Measurements from ENCODE around the gene SAV1. TPM values are rescaled to one million over a fixed set of nuclear protein-coding genes. Genes with fewer than 3 reads are reported as not detected.

Gene SAV1
- total and polyA plus RNA-seq, 2 of the 4 experiments (the other 2 are of a cell fraction): 17.0 to 18.8 TPM

DNA sequence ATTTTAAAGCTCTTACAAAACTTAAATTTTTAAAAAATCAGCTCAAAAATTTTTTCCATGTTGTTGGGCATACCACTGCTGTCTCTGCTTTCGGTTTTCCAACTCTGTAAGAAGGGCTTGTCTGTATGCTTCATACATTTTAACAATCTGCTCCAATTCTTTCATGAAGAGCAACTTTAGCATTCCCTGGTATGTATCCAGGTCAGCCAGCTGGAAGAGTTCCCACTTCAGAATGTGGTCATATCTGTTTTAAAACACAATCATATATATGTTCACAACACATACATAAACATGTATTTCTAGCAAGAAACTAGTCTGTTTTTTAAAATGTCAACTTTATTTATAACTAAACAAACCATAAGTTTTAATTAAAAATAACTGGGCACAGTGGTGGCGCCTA lies 33.0 kb downstream of the SAV1 start:
- no peak overlapping the region for H3K23ac ChIP-seq (ENCODE audit: low read depth, low read length)
- ATAC-seq (ENCODE audit: low read depth): no peak
- no peaks in the 10 kb centered on the region for H3K27me3 ChIP-seq (ENCODE audit: control insufficient read depth, insufficient read depth, low read length)
- no peak overlapping the region for H3K9ac ChIP-seq (ENCODE audit: low read depth, low read length)
- H2AFZ ChIP-seq (replicated peaks; ENCODE audit: low read length, poor library complexity): no peak overlapping the region
- dilution Hi-C loops (cut with HindIII; ENCODE audit: low sequenced_read_pairs, unreplicated experiment): no loop called here
- in situ Hi-C loops (cut with MboI; ENCODE audit: low sequenced_read_pairs): no loop called here
- no peak overlapping the region for H3K27ac ChIP-seq (ENCODE audit: insufficient read depth, low read length)
- no peaks in the 10 kb centered on the region; the same call in 1 of the 2 replicates for H3K4me1 ChIP-seq (ENCODE audit: control insufficient read depth, insufficient read depth, low read length)
- H3K4me2 ChIP-seq (ENCODE audit: low read depth, low read length): no peak overlapping the region
- peaks cover 33% of the 10 kb centered on the region for H3K36me3 ChIP-seq (ENCODE audit: control insufficient read depth, insufficient read depth, low read length)
- no peak overlapping the region for H2BK20ac ChIP-seq (ENCODE audit: low read depth, low read length)
- H3K9me3 ChIP-seq (ENCODE audit: control insufficient read depth, insufficient read depth, low read length): no peaks in the 10 kb centered on the region
- TF ChIP-seq, protein P1, sequence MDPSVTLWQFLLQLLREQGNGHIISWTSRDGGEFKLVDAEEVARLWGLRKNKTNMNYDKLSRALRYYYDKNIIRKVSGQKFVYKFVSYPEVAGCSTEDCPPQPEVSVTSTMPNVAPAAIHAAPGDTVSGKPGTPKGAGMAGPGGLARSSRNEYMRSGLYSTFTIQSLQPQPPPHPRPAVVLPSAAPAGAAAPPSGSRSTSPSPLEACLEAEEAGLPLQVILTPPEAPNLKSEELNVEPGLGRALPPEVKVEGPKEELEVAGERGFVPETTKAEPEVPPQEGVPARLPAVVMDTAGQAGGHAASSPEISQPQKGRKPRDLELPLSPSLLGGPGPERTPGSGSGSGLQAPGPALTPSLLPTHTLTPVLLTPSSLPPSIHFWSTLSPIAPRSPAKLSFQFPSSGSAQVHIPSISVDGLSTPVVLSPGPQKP (IDR thresholded peaks at IDR 0.05; ENCODE audit: borderline replicate concordance, low read depth, low read length): no peak
- TF ChIP-seq, protein P2, sequence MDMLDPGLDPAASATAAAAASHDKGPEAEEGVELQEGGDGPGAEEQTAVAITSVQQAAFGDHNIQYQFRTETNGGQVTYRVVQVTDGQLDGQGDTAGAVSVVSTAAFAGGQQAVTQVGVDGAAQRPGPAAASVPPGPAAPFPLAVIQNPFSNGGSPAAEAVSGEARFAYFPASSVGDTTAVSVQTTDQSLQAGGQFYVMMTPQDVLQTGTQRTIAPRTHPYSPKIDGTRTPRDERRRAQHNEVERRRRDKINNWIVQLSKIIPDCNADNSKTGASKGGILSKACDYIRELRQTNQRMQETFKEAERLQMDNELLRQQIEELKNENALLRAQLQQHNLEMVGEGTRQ (IDR thresholded peaks at IDR 0.05; ENCODE audit: low read depth, low read length): no peak
- no peak for TF ChIP-seq CHD1 (IDR thresholded peaks at IDR 0.05; ENCODE audit: low read depth, low read length)
- TF ChIP-seq, protein P3, sequence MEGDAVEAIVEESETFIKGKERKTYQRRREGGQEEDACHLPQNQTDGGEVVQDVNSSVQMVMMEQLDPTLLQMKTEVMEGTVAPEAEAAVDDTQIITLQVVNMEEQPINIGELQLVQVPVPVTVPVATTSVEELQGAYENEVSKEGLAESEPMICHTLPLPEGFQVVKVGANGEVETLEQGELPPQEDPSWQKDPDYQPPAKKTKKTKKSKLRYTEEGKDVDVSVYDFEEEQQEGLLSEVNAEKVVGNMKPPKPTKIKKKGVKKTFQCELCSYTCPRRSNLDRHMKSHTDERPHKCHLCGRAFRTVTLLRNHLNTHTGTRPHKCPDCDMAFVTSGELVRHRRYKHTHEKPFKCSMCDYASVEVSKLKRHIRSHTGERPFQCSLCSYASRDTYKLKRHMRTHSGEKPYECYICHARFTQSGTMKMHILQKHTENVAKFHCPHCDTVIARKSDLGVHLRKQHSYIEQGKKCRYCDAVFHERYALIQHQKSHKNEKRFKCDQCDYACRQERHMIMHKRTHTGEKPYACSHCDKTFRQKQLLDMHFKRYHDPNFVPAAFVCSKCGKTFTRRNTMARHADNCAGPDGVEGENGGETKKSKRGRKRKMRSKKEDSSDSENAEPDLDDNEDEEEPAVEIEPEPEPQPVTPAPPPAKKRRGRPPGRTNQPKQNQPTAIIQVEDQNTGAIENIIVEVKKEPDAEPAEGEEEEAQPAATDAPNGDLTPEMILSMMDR (conservative IDR thresholded peaks at IDR 0.05; ENCODE audit: low read depth, low read length): no peak
- no peak for TF ChIP-seq FOS (IDR thresholded peaks at IDR 0.05; ENCODE audit: low read depth, low read length)
- no peak for TF ChIP-seq POLR2A (IDR thresholded peaks at IDR 0.05; ENCODE audit: low read depth, low read length)
- TF ChIP-seq RCOR1 (IDR thresholded peaks at IDR 0.05; ENCODE audit: insufficient replicate concordance, low read length): no peak
- no peak for TF ChIP-seq NFE2L2 (IDR thresholded peaks at IDR 0.05; ENCODE audit: low read depth, low read length)
- no peak for TF ChIP-seq RFX5 (IDR thresholded peaks at IDR 0.05; ENCODE audit: low read depth, low read length)
- TF ChIP-seq MXI1 (IDR thresholded peaks at IDR 0.05; ENCODE audit: borderline replicate concordance, low read depth, low read length): no peak
- TF ChIP-seq MAFK (IDR thresholded peaks at IDR 0.05; ENCODE audit: low read depth, low read length): no peak
- no peak for TF ChIP-seq SMC3 (IDR thresholded peaks at IDR 0.05; ENCODE audit: low read depth, low read length)
- no peak for TF ChIP-seq MAZ (IDR thresholded peaks at IDR 0.05; ENCODE audit: borderline replicate concordance, low read depth, low read length)
- no peak for TF ChIP-seq CEBPB (IDR thresholded peaks at IDR 0.05; ENCODE audit: low read depth, low read length)
- no TSS peak for BruUV-seq (replicated peaks)
- no peak overlapping the region for H2BK15ac ChIP-seq (ENCODE audit: low read depth, low read length)
- no peak overlapping the region for H3K18ac ChIP-seq (ENCODE audit: low read depth, low read length)
- H2BK5ac ChIP-seq (ENCODE audit: low read depth, low read length, poor library complexity, severe bottlenecking): no peak overlapping the region
- no peak overlapping the region for H2BK120ac ChIP-seq (ENCODE audit: low read depth, low read length)
- no peak overlapping the region for H3K4ac ChIP-seq (ENCODE audit: low read depth, low read length)
- ChIA-PET CTCF (no interaction called here), POLR2A (ENCODE audit: unreplicated experiment) (no interaction called here)
- H2AK9ac ChIP-seq (replicated peaks; ENCODE audit: low read depth, low read length, poor library complexity): no peak overlapping the region
- peaks cover 11 to 50% of the 10 kb centered on the region in 2 experiments for H3K79me1 ChIP-seq (ENCODE audit: low read depth in 1 of 2, low read length in 2 of 2)
- no peak overlapping the region for H3K4me3 ChIP-seq (ENCODE audit: insufficient read depth, low read depth, low read length)
- H3K9me1 ChIP-seq (ENCODE audit: insufficient read depth, low read length): peaks cover 6% of the 10 kb centered on the region
- H2AK5ac ChIP-seq (ENCODE audit: low read depth, low read length): no peak overlapping the region
- peak; percentile 31 for DNase-seq
- H3K14ac ChIP-seq (replicated peaks; ENCODE audit: low read depth, low read length): no peak overlapping the region
- no peak overlapping the region for H4K91ac ChIP-seq (ENCODE audit: insufficient read depth, low read depth, low read length)
- no CpG with 5 or more reads among the region's 2 CpGs for WGBS, 2 experiments (ENCODE audit: extremely low coverage in 2 of 2, insufficient read length in 1 of 2)
- intact Hi-C loops (cut with micrococcal nuclease): no loop called here
- H3K56ac ChIP-seq (ENCODE audit: extremely low read depth, insufficient read depth, low read length): no peak overlapping the region
- H4K8ac ChIP-seq (ENCODE audit: low read depth in 2 of 2, low read length in 2 of 2): no peak overlapping the region
- H4K20me1 ChIP-seq (ENCODE audit: insufficient read depth, low read length): peaks cover 4% of the 10 kb centered on the region; the same call in 1 of the 2 replicates
- no peak overlapping the region for H4K5ac ChIP-seq (ENCODE audit: low read depth, low read length)
